ENCODE measurements around the gene CFAP299. TPM values are rescaled to one million over a fixed set of nuclear protein-coding genes. Genes with fewer than 3 reads are reported as not detected.
"Not testable (repeated sequence)": the region's sequence is repeated elsewhere in the genome, so short reads cannot be mapped to it uniquely, and the experiment has no call there.

The CFAP299 gene
- polyA plus RNA-seq, 6 donors from 2014 or later: not detected

- no peaks in the 10 kb centered on the region for H3K36me3 Mint-ChIP-seq
- no peaks in the 10 kb centered on the region for H3K4me1 Mint-ChIP-seq
- H3K4me3 Mint-ChIP-seq: no peak overlapping the region
These were observed 26.1 kb upstream of the CFAP299 start for GRCh38 chr4:80309294-80310004.

GRCh38 chr4:80311130-80311529 lies 24.4 kb upstream of the CFAP299 start:
- Mint-ChIP-seq H3K4me1 (no peaks in the 10 kb centered on the region), H3K27ac (no peak overlapping the region), H3K9me3 (peaks cover 0 to 4% (median 0%) of the 10 kb centered on the region in 7 donors), H3K4me3 (no peak overlapping the region), H3K27me3 (peaks cover 10 to 32% (median 28%) of the 10 kb centered on the region in 3 donors), H3K36me3 (no peaks in the 10 kb centered on the region)
- DNase-seq (no peak), ATAC-seq (ENCODE audit: low read depth in 2 of 2) (no peak)

More at GRCh38 chr4:80309294-80310004, 26.1 kb upstream of the CFAP299 start:
- no peak overlapping the region for H3K27ac Mint-ChIP-seq
- H3K27me3 Mint-ChIP-seq: peaks cover 10 to 35% (median 30%) of the 10 kb centered on the region in 3 donors
- ATAC-seq (ENCODE audit: low read depth in 2 of 2) (no peak), DNase-seq (no peak)
- H3K9me3 Mint-ChIP-seq: peaks cover 0 to 4% (median 0%) of the 10 kb centered on the region in 7 donors

GRCh38 chr4:80312124-80312523 lies 23.4 kb upstream of the CFAP299 start:
- no peak overlapping the region for H3K4me3 Mint-ChIP-seq
- H3K36me3 Mint-ChIP-seq: no peaks in the 10 kb centered on the region
- DNase-seq (no peak), ATAC-seq (ENCODE audit: low read depth in 2 of 2) (no peak)
- H3K4me1 Mint-ChIP-seq: no peaks in the 10 kb centered on the region
- H3K27ac Mint-ChIP-seq: peak overlapping the region in 1 of 6 donors; percentile 26
- peaks cover 0 to 4% (median 0%) of the 10 kb centered on the region in 7 donors for H3K9me3 Mint-ChIP-seq
- peaks cover 2 to 27% (median 23%) of the 10 kb centered on the region in 3 donors for H3K27me3 Mint-ChIP-seq

DNA sequence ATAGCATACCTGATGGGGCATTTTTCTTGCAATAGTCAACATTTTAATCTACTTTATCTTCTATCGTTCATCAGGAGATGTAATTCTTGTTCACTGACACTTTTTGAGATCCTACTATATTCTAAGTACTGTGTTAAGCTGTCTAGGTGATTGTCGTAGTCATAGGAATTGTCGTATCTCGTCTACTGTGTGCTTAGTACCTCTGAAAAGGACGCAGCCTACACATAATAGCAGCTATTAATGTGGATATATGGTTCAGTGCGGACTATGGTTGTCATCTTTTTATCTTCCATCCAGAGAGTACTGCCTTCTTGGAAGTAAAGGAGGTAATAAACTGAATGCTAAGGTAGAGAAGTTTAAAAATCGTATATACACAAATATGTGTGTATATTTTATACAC lies 21.9 kb upstream of the CFAP299 start:
- no peak for ATAC-seq (ENCODE audit: low read depth in 2 of 2)

GRCh38 chr4:80315848-80316247 lies 19.7 kb upstream of the CFAP299 start:
- not testable (repeated sequence) for H3K9me3 Mint-ChIP-seq; ATAC-seq (ENCODE audit: low read depth in 2 of 2); DNase-seq

More for the DNA sequence above, 21.9 kb upstream of the CFAP299 start:
- H3K4me3 Mint-ChIP-seq: no peak overlapping the region
- H3K9me3 Mint-ChIP-seq: peaks cover 0 to 4% (median 0%) of the 10 kb centered on the region in 7 donors
- no peaks in the 10 kb centered on the region for H3K4me1 Mint-ChIP-seq
- no peak overlapping the region for H3K27ac Mint-ChIP-seq
- DNase-seq: no peak
- no peaks in the 10 kb centered on the region for H3K36me3 Mint-ChIP-seq
- H3K27me3 Mint-ChIP-seq: peaks cover 0 to 14% (median 14%) of the 10 kb centered on the region in 3 donors

GRCh38 chr4:80321341-80321740 lies 14.2 kb upstream of the CFAP299 start:
- no peak for DNase-seq
- no peak for ATAC-seq (ENCODE audit: low read depth in 2 of 2)
- Mint-ChIP-seq H3K27ac (peak overlapping the region in 1 of 6 donors; percentile 33), H3K4me1 (no peaks in the 10 kb centered on the region), H3K9me3 (peaks cover 0 to 2% (median 0%) of the 10 kb centered on the region in 7 donors), H3K4me3 (no peak overlapping the region), H3K36me3 (no peaks in the 10 kb centered on the region), H3K27me3 (peaks cover 5 to 12% (median 5%) of the 10 kb centered on the region in 3 donors)

More at GRCh38 chr4:80315848-80316247, 19.7 kb upstream of the CFAP299 start:
- H3K4me3 Mint-ChIP-seq, H3K27me3 Mint-ChIP-seq, H3K27ac Mint-ChIP-seq, H3K4me1 Mint-ChIP-seq, H3K36me3 Mint-ChIP-seq: not testable (repeated sequence)

- Mint-ChIP-seq H3K9me3 (peaks cover 0 to 2% (median 0%) of the 10 kb centered on the region in 7 donors), H3K4me3 (no peak overlapping the region), H3K4me1 (no peaks in the 10 kb centered on the region), H3K27me3 (peaks cover 5 to 12% (median 5%) of the 10 kb centered on the region in 3 donors), H3K27ac (peak overlapping the region in 1 of 6 donors; percentile 33), H3K36me3 (no peaks in the 10 kb centered on the region)
- ATAC-seq (ENCODE audit: low read depth in 2 of 2) (no peak), DNase-seq (no peak)
These were observed 13.8 kb upstream of the CFAP299 start for GRCh38 chr4:80321776-80322175.

GRCh38 chr4:80322716-80323115 lies 12.8 kb upstream of the CFAP299 start:
- DNase-seq: no peak
- Mint-ChIP-seq H3K27ac (no peak overlapping the region), H3K4me3 (no peak overlapping the region), H3K27me3 (peaks cover 5 to 12% (median 5%) of the 10 kb centered on the region in 3 donors), H3K9me3 (peaks cover 0 to 2% (median 0%) of the 10 kb centered on the region in 7 donors), H3K4me1 (no peaks in the 10 kb centered on the region), H3K36me3 (no peaks in the 10 kb centered on the region)
- ATAC-seq (ENCODE audit: low read depth in 2 of 2): no peak

GRCh38 chr4:80324171-80324570 lies 11.4 kb upstream of the CFAP299 start:
- DNase-seq: no peak
- ATAC-seq (ENCODE audit: low read depth in 2 of 2): no peak
- no peak overlapping the region for H3K27ac Mint-ChIP-seq
- H3K27me3 Mint-ChIP-seq: peaks cover 5 to 12% (median 8%) of the 10 kb centered on the region in 3 donors
- no peaks in the 10 kb centered on the region for H3K36me3 Mint-ChIP-seq
- H3K4me3 Mint-ChIP-seq: no peak overlapping the region
- peaks cover 0 to 2% (median 0%) of the 10 kb centered on the region in 7 donors for H3K9me3 Mint-ChIP-seq
- no peaks in the 10 kb centered on the region for H3K4me1 Mint-ChIP-seq

DNA sequence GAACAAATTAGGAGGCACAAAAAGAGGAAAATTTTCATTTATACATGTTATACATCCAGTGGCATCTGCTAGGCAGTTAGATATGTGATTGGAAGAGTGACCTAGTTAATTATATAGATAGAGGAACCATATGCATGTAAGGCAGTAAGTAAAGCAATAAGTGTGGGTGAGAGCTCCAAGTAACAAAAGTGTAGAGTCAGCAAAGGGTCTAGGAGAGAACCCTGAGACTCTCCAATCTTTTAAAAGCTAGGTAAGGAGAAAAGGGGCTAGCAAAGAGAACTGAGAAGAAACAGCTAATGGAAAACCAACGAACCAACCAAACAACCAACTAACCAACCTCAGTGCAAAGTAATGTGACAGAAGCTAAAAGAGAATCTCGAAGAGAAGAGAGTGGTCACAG lies 3.8 kb upstream of the CFAP299 start:
- Mint-ChIP-seq H3K27me3 (peaks cover 0 to 17% (median 10%) of the 10 kb centered on the region in 3 donors), H3K36me3 (no peaks in the 10 kb centered on the region)

DNA sequence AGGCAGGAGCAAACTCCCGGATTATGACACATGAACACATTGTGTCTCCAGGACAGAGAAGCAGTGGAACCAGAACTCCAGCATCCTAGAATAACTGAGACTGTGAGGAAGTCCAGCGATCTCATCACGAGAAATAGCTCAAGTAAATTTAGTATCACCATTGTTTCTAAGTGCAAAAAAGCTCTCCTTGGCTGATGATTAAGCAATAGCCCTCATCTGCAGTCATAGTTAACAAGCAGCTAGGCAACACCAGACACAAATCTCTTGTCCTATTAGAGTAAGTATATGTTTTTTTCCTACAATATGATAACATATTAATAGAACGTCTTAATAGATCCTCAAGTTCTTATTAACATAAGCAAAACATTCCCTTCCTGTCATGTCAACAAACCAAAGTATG lies 2.4 kb upstream of the CFAP299 start:
- peaks cover 8 to 15% (median 15%) of the 10 kb centered on the region in 3 donors for H3K4me1 Mint-ChIP-seq
- no peak for ATAC-seq (ENCODE audit: low read depth in 2 of 2)
- H3K9me3 Mint-ChIP-seq: no peaks in the 10 kb centered on the region
- H3K4me3 Mint-ChIP-seq: no peak overlapping the region
- peaks cover 0 to 17% (median 10%) of the 10 kb centered on the region in 3 donors for H3K27me3 Mint-ChIP-seq
- no peak for DNase-seq
- H3K36me3 Mint-ChIP-seq: no peaks in the 10 kb centered on the region
- H3K27ac Mint-ChIP-seq: no peak overlapping the region

More for the DNA sequence above, 3.8 kb upstream of the CFAP299 start:
- DNase-seq (no peak), ATAC-seq (ENCODE audit: low read depth in 2 of 2) (no peak)
- Mint-ChIP-seq H3K27ac (no peak overlapping the region), H3K9me3 (no peaks in the 10 kb centered on the region), H3K4me1 (peaks cover 8 to 15% (median 15%) of the 10 kb centered on the region in 3 donors), H3K4me3 (no peak overlapping the region)

- Mint-ChIP-seq H3K27me3 (peaks cover 10 to 20% (median 18%) of the 10 kb centered on the region in 3 donors), H3K4me3 (peak overlapping the region in 4 of 8 donors; percentile 9 to 55 (median 43)), H3K9me3 (no peaks in the 10 kb centered on the region), H3K4me1 (peaks cover 8 to 15% (median 15%) of the 10 kb centered on the region in 3 donors), H3K36me3 (no peaks in the 10 kb centered on the region), H3K27ac (no peak overlapping the region)
- ATAC-seq (ENCODE audit: low read depth in 2 of 2): no peak
- no peak for DNase-seq
These were observed 962 bp upstream of the CFAP299 start for GRCh38 chr4:80334568-80334967.

DNA sequence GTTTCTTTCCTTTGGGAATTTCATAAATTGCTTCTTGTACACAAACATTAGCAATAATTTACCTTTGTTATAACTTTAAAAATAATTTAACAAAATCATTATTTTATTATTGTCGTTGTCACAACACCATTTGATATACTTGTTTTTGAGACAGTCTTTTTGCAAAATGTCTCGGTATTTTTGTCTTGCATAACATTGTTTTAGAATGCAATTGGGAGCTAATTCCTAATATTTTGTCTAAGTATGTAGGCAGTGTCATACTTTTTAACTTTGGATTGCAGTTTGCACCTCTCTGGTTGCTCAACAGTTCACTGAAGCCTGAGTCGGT lies 340 bp upstream of the CFAP299 start:
- ATAC-seq (ENCODE audit: low read depth in 2 of 2): no peak
- Mint-ChIP-seq H3K4me1 (peaks cover 8 to 15% (median 15%) of the 10 kb centered on the region in 3 donors), H3K27ac (peak overlapping the region in 1 of 6 donors; percentile 8)

DNA sequence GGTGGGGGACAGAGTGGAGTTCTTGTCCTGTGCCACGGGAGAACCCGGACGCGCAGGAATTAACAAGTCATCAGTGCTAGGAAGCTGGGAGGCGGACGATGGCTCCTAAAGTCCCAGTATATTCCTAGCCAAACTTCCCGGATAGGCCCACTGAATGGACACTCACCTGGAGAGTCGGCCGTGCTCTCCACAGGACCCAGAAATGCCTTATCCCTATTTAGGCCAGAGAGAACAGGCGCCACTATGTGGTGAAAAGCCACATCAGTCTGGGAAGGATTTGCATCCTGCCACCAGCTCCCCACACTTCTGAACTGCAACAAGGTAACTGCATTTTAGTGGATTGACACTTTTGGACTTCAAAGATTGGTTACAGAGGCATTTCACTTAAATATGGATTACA lies 1.1 kb downstream of the CFAP299 start:
- Mint-ChIP-seq H3K27me3 (peaks cover 17 to 20% (median 18%) of the 10 kb centered on the region in 3 donors), H3K36me3 (peaks cover under 1 to 2% of the 10 kb centered on the region in 2 donors), H3K27ac (no peak overlapping the region), H3K4me1 (peaks cover 8 to 15% (median 15%) of the 10 kb centered on the region in 3 donors), H3K9me3 (peaks cover 0 to 7% (median 2%) of the 10 kb centered on the region in 7 donors), H3K4me3 (peak overlapping the region; percentile 76 to 93 (median 88))
- no peak for DNase-seq
- ATAC-seq (ENCODE audit: low read depth in 2 of 2): no peak

More for the DNA sequence above, 340 bp upstream of the CFAP299 start:
- Mint-ChIP-seq H3K9me3 (no peaks in the 10 kb centered on the region), H3K36me3 (no peaks in the 10 kb centered on the region), H3K4me3 (peak overlapping the region; percentile 76 to 93 (median 88)), H3K27me3 (peaks cover 10 to 20% (median 18%) of the 10 kb centered on the region in 3 donors)
- no peak for DNase-seq

Measured in naive B cell (primary cell).